Gastroesophageal sphincter (tissue), 4 donors: ENCODE measurements around the gene FHIT. TPM values are rescaled to one million over a fixed set of nuclear protein-coding genes. Genes with fewer than 3 reads are reported as not detected.

Source experiments
- ATAC-seq: fragments of 150-250 bp; one replicate; pipeline ENCODE4 v1.9.1; 2016; ENCODE audit warnings: mild to moderate bottlenecking, moderate library complexity
- H3K27ac ChIP-seq, 4 donors: fragments of 200-600 bp; sonication (generic) in 3 of 4; 1 replicate in 3 of 4; 2 replicates in 1 of 4; pipeline ENCODE4 v1.5.1; 2016 to 2019
- H3K27me3 ChIP-seq: fragments of 200-600 bp; sonication (generic); one replicate; pipeline ENCODE4 v1.5.1; 2019
- H3K36me3 ChIP-seq, 2 donors: fragments of 200-600 bp; sonication (generic); one replicate each; pipeline ENCODE4 v1.5.1; 2019; ENCODE audit warnings: control low read depth in 1 of 2
- H3K4me1 ChIP-seq, 3 donors: fragments of 200-600 bp; sonication (generic); 1 replicate in 2 of 3; 2 replicates in 1 of 3; pipeline ENCODE4 v1.5.1; 2016 to 2019; ENCODE audit warnings: control low read depth in 2 of 3
- H3K4me3 ChIP-seq, 2 donors: fragments of 200-600 bp; sonication (generic); one replicate each; pipeline ENCODE4 v1.5.1; 2019; ENCODE audit warnings: mild to moderate bottlenecking in 1 of 2, moderate library complexity in 1 of 2
- H3K9me3 ChIP-seq, 3 donors: fragments of 200-600 bp; sonication (generic); one replicate each; pipeline ENCODE4 v1.5.1; 2017 to 2019; ENCODE audit warnings: control low read depth in 2 of 3
- EP300 ChIP-seq: sonication (generic); formaldehyde crosslinking; IDR thresholded peaks from one replicate; pipeline ENCODE4 v1.6.1; 2017; ENCODE audit warnings: antibody characterized with exemption, mild to moderate bottlenecking
- POLR2A ChIP-seq, 2 donors: fragments of 450-650 bp; IDR thresholded peaks; one replicate each; pipeline ENCODE4 v1.6.1; 2017; ENCODE audit warnings: antibody characterized with exemption in 2 of 2, mild to moderate bottlenecking in 2 of 2, moderate library complexity in 1 of 2
- POLR2AphosphoS5 ChIP-seq: sonication (generic); formaldehyde crosslinking; IDR thresholded peaks from one replicate; pipeline ENCODE4 v1.6.1; 2017; ENCODE audit warnings: antibody characterized with exemption
- WGBS, 2 donors: methylation state at CpG; one replicate each; pipeline ENCODE4 v1.1.5; 2018; ENCODE audit warnings: low coverage in 1 of 2; 5-methylcytosine and 5-hydroxymethylcytosine counted together
- total RNA-seq, 4 donors: library from RNA; depleted of rRNA; stranded (reverse); fragments of >200 nt; gene quantifications; one replicate each; pipeline ENCODE4 v1.1.0, GENCODE V29; 2016
- TF ChIP-seq, protein P1 (sequence below), 4 experiments: fragments of 200-600 bp in 2 of 4; fragments of 450-650 bp in 2 of 4; sonication (generic) in 1 of 4; IDR thresholded peaks; one replicate each; pipeline ENCODE4 v1.5.1; 2017 to 2019; ENCODE audit warnings: antibody characterized with exemption in 4 of 4, mild to moderate bottlenecking in 2 of 4, moderate library complexity in 2 of 4

FHIT gene
- total RNA-seq, 4 donors from 2014 or later, result 1.4 to 7.3 (median 3.9) TPM

DNA sequence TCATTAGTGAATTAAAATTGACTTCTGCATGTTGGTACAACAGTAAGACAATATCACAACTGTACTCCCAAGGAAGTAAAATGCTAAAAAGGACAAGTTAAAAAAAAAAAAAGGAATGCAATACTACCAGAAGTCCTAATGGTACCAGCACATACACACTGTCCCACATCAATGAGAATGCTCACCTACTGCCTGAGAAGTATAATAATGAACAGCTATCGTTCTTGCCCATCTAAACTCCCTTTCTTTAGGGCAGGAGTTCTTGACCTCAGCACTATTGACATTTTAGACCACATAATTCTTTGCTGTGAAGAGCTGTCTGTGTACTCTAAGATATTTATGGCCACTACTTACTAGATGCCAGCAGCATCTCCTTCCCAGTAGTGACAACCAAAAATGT lies 651.7 kb downstream of the FHIT start:
- no peak for ATAC-seq
- WGBS, 2 donors, result 73 to 92% methylated on average over 1 of the region's 1 CpG
- Histone ChIP-seq H3K27me3 (no peaks in the 10 kb centered on the region), H3K4me3 (no peak overlapping the region), H3K27ac (no peak overlapping the region), H3K4me1 (peaks cover 0 to under 1% (median 0%) of the 10 kb centered on the region in 3 donors), H3K36me3 (no peaks in the 10 kb centered on the region), H3K9me3 (no peaks in the 10 kb centered on the region)
- TF ChIP-seq, protein P1, sequence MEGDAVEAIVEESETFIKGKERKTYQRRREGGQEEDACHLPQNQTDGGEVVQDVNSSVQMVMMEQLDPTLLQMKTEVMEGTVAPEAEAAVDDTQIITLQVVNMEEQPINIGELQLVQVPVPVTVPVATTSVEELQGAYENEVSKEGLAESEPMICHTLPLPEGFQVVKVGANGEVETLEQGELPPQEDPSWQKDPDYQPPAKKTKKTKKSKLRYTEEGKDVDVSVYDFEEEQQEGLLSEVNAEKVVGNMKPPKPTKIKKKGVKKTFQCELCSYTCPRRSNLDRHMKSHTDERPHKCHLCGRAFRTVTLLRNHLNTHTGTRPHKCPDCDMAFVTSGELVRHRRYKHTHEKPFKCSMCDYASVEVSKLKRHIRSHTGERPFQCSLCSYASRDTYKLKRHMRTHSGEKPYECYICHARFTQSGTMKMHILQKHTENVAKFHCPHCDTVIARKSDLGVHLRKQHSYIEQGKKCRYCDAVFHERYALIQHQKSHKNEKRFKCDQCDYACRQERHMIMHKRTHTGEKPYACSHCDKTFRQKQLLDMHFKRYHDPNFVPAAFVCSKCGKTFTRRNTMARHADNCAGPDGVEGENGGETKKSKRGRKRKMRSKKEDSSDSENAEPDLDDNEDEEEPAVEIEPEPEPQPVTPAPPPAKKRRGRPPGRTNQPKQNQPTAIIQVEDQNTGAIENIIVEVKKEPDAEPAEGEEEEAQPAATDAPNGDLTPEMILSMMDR (IDR thresholded peaks at IDR 0.05), result no peak
- TF ChIP-seq POLR2AphosphoS5, result no peak
- TF ChIP-seq EP300, result no peak
- no peak for TF ChIP-seq POLR2A (IDR thresholded peaks at IDR 0.05)

DNA sequence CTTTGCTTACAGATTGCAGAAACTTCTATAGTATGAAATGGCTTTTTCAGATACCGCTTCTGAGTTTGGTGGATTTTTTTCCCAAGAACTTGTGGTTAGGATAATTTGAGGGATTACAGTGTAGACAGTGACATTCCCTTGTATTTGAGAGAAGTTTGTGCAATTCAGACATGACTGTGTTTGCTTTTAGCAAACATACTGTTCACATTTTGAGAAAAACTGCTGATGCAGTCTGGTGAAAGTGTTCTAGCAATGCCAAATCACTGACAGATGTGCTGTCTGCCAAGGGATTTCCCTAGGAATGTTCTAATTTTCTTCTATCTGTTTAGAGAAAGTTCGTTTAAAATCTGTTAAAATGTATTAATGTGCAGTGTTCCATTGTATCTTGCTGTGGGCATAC lies 652.6 kb downstream of the FHIT start:
- WGBS, 2 donors, result 50 to 51% methylated on average over 2 of the region's 2 CpGs
- no peaks in the 10 kb centered on the region for H3K27me3 ChIP-seq
- no peak for ATAC-seq
- peaks cover 0 to 9% (median 0%) of the 10 kb centered on the region in 3 donors for H3K4me1 ChIP-seq
- H3K27ac ChIP-seq, result no peak overlapping the region
- no peaks in the 10 kb centered on the region for H3K36me3 ChIP-seq
- H3K9me3 ChIP-seq, result no peaks in the 10 kb centered on the region
- TF ChIP-seq EP300 (no peak), POLR2A (IDR thresholded peaks at IDR 0.05) (no peak), POLR2AphosphoS5 (no peak)
- TF ChIP-seq, protein P1 (IDR thresholded peaks at IDR 0.05), result no peak
- H3K4me3 ChIP-seq, result no peak overlapping the region

DNA sequence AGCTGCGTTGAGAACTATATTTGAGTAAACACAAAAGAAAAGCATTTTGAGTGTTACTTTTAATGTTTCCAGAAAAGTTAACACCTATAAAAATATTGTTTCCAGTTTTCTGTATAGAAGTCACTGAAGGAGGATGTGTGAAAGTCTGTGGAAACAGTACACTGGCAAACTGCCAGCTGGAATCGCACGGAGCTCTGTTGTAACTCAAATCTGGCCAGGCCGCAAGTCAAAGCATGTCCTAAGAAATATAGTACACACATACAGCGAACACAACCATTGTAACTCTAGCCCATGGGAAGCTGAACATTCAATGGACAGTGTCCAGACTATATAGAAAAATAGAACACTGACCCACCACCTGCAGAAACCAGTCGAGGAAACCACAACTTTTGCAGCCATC lies 657.2 kb downstream of the FHIT start:
- H3K9me3 ChIP-seq, result no peaks in the 10 kb centered on the region
- no peaks in the 10 kb centered on the region for H3K27me3 ChIP-seq
- no peak overlapping the region for H3K4me3 ChIP-seq
- H3K36me3 ChIP-seq, result no peaks in the 10 kb centered on the region
- TF ChIP-seq, protein P1 (IDR thresholded peaks at IDR 0.05), result no peak
- TF ChIP-seq POLR2AphosphoS5, result peak; percentile 44
- 10 to 11% methylated on average over 6 of the region's 6 CpGs for WGBS, 2 donors
- H3K27ac ChIP-seq, result no peak overlapping the region
- peaks cover 0 to 12% (median 0%) of the 10 kb centered on the region in 3 donors for H3K4me1 ChIP-seq
- ATAC-seq, result peak; percentile 75

DNA sequence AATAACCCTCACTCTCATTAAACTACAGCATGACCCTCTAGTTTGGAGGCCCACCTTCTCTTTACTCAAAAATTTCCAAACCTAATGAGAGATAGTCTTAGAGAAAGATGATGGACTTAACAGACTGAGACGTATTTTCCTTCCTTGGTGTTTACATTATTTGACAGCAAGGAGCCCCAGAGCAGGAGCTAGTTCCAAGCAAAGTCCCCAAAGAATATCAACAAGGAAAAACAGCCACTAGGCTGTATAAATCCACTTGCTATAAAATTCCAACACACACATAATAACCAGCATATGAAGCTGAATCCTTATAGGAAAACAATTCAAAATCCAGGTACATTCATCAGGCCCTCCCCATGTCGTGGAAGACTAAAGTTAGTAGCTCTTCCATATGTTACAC lies 660.0 kb downstream of the FHIT start:
- WGBS, 2 donors, result 40 to 62% methylated on average over 2 of the region's 2 CpGs
- H3K27me3 ChIP-seq, result no peaks in the 10 kb centered on the region
- H3K27ac ChIP-seq, result no peak overlapping the region
- no peak overlapping the region for H3K4me3 ChIP-seq
- H3K36me3 ChIP-seq, result no peaks in the 10 kb centered on the region
- no peak for ATAC-seq
- TF ChIP-seq, protein P1 (IDR thresholded peaks at IDR 0.05), result no peak
- TF ChIP-seq POLR2A (IDR thresholded peaks at IDR 0.05), result no peak
- no peak for TF ChIP-seq POLR2AphosphoS5
- no peak for TF ChIP-seq EP300
- H3K9me3 ChIP-seq, result no peaks in the 10 kb centered on the region
- H3K4me1 ChIP-seq, result peaks cover 0 to 12% (median 0%) of the 10 kb centered on the region in 3 donors

DNA sequence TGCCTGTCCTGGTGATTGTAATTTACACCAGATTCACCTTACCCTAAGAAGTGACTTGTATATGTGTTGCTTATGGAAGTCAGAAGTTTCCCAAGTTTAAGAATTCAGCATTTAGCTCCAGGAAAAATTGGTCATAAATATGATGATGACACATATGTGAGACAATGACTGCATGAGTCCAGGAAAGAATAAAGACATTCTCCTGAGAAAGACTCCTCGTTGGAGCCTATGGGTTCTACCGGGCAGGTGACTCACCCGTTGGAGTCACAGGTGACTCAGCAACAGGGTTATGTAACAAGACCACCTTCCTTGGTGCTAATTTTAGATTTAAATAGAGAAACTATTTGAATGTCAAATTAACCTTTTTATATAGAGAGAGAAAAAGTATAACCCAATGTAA lies 662.4 kb downstream of the FHIT start:
- no peak for TF ChIP-seq POLR2AphosphoS5
- TF ChIP-seq, protein P1 (IDR thresholded peaks at IDR 0.05), result no peak
- TF ChIP-seq EP300, result no peak
- no peak for TF ChIP-seq POLR2A (IDR thresholded peaks at IDR 0.05)
- Histone ChIP-seq H3K4me1 (peaks cover 0 to 4% (median 0%) of the 10 kb centered on the region in 3 donors), H3K4me3 (no peak overlapping the region), H3K27me3 (no peaks in the 10 kb centered on the region), H3K9me3 (no peaks in the 10 kb centered on the region), H3K36me3 (no peaks in the 10 kb centered on the region), H3K27ac (no peak overlapping the region)
- ATAC-seq, result no peak
- WGBS, 2 donors, result 68 to 70% methylated on average over 3 of the region's 3 CpGs
